Adrenal gland (tissue), 5 donors: ENCODE results near the gene DSCAML1.

ENCODE experiments used
- POLR2A ChIP-seq, 2 donors: fragments of 450-650 bp; IDR thresholded peaks; one replicate each; pipeline ENCODE4 v1.6.1; 2017; ENCODE audit warnings: antibody characterized with exemption in 2 of 2, mild to moderate bottlenecking in 2 of 2, moderate library complexity in 1 of 2
- TF ChIP-seq, protein P1 (sequence below), 6 experiments: fragments of 450-650 bp in 4 of 6; fragments of 200-600 bp in 2 of 6; sonication (generic) in 1 of 6; IDR thresholded peaks; 1 replicate in 5 of 6; 2 replicates in 1 of 6; pipeline versions ENCODE4 v1.5.1 to v1.8.0; 2016 to 2021; ENCODE audit warnings: antibody characterized with exemption in 6 of 6, mild to moderate bottlenecking in 2 of 6, moderate library complexity in 1 of 6
- donor health status: DM: no; HTN: no; CAD: no.

- TF ChIP-seq, protein P1, sequence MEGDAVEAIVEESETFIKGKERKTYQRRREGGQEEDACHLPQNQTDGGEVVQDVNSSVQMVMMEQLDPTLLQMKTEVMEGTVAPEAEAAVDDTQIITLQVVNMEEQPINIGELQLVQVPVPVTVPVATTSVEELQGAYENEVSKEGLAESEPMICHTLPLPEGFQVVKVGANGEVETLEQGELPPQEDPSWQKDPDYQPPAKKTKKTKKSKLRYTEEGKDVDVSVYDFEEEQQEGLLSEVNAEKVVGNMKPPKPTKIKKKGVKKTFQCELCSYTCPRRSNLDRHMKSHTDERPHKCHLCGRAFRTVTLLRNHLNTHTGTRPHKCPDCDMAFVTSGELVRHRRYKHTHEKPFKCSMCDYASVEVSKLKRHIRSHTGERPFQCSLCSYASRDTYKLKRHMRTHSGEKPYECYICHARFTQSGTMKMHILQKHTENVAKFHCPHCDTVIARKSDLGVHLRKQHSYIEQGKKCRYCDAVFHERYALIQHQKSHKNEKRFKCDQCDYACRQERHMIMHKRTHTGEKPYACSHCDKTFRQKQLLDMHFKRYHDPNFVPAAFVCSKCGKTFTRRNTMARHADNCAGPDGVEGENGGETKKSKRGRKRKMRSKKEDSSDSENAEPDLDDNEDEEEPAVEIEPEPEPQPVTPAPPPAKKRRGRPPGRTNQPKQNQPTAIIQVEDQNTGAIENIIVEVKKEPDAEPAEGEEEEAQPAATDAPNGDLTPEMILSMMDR (IDR thresholded peaks at IDR 0.05), result no peak
- TF ChIP-seq POLR2A (IDR thresholded peaks at IDR 0.05), result no peak
Observed at GRCh38 chr11:117668321-117668751, 128.7 kb downstream of the DSCAML1 start.
